ENCODE data around the gene ADSS1.
"Not testable (repeated sequence)": the region's sequence is repeated elsewhere in the genome, so short reads cannot be mapped to it uniquely, and the experiment has no call there.

The ADSS1 gene

GRCh38 chr14:104725772-104726548 lies 1.9 kb downstream of the ADSS1 start:
- H3K4me3 ChIP-seq (ENCODE audit: low read length): no peak overlapping the region
- no peak overlapping the region for H3K27ac ChIP-seq (ENCODE audit: low read depth, low read length)
- H3K27me3 ChIP-seq (ENCODE audit: control insufficient read depth, low read length): peaks cover 15% of the 10 kb centered on the region
- peaks cover 11% of the 10 kb centered on the region for H3K4me1 ChIP-seq (ENCODE audit: control insufficient read depth, low read length)
- no peak for TF ChIP-seq CTCF (IDR thresholded peaks at IDR 0.05; ENCODE audit: low read depth, low read length, poor library complexity, severe bottlenecking)
- TF ChIP-seq EZH2phosphoT487 (IDR thresholded peaks at IDR 0.05; ENCODE audit: borderline replicate concordance, low read length): no peak
- no peaks in the 10 kb centered on the region for H3K79me2 ChIP-seq (ENCODE audit: control insufficient read depth, low read length)
- H4K20me1 ChIP-seq (ENCODE audit: control insufficient read depth, insufficient read depth, low read depth, low read length): no peaks in the 10 kb centered on the region
- no peaks in the 10 kb centered on the region for H3F3A ChIP-seq (ENCODE audit: control insufficient read depth, insufficient read depth)
- no peaks in the 10 kb centered on the region for H3K9me3 ChIP-seq (ENCODE audit: control insufficient read depth, insufficient read depth, low read length)
- H3K4me2 ChIP-seq (ENCODE audit: low read length): no peak overlapping the region
- H3K9me2 ChIP-seq (replicated peaks; ENCODE audit: control insufficient read depth, low read length): no peaks in the 10 kb centered on the region
- H3K36me3 ChIP-seq (ENCODE audit: control insufficient read depth, low read length): no peaks in the 10 kb centered on the region

- Histone ChIP-seq H3K4me1 (ENCODE audit: control insufficient read depth, low read length) (peaks cover 11% of the 10 kb centered on the region), H3K27ac (ENCODE audit: low read depth, low read length) (no peak overlapping the region), H3K4me2 (ENCODE audit: low read length) (no peak overlapping the region), H3K79me2 (ENCODE audit: control insufficient read depth, low read length) (no peaks in the 10 kb centered on the region), H3K27me3 (ENCODE audit: control insufficient read depth, low read length) (peaks cover 15% of the 10 kb centered on the region), H4K20me1 (ENCODE audit: control insufficient read depth, insufficient read depth, low read depth, low read length) (no peaks in the 10 kb centered on the region), H3K9me3 (ENCODE audit: control insufficient read depth, insufficient read depth, low read length) (no peaks in the 10 kb centered on the region), H3K9me2 (replicated peaks; ENCODE audit: control insufficient read depth, low read length) (no peaks in the 10 kb centered on the region), H3K36me3 (ENCODE audit: control insufficient read depth, low read length) (no peaks in the 10 kb centered on the region), H3F3A (ENCODE audit: control insufficient read depth, insufficient read depth) (no peaks in the 10 kb centered on the region), H3K4me3 (ENCODE audit: low read length) (no peak overlapping the region)
- no peak for TF ChIP-seq EZH2phosphoT487 (IDR thresholded peaks at IDR 0.05; ENCODE audit: borderline replicate concordance, low read length)
- TF ChIP-seq CTCF (IDR thresholded peaks at IDR 0.05; ENCODE audit: low read depth, low read length, poor library complexity, severe bottlenecking): no peak
Measured at GRCh38 chr14:104726600-104727451, 2.8 kb downstream of the ADSS1 start.

- no peaks in the 10 kb centered on the region for H4K20me1 ChIP-seq (ENCODE audit: control insufficient read depth, insufficient read depth, low read depth, low read length)
- H3K9me3 ChIP-seq (ENCODE audit: control insufficient read depth, insufficient read depth, low read length): no peaks in the 10 kb centered on the region
- H3K4me1 ChIP-seq (ENCODE audit: control insufficient read depth, low read length): peaks cover 8% of the 10 kb centered on the region
- H3K36me3 ChIP-seq (ENCODE audit: control insufficient read depth, low read length): no peaks in the 10 kb centered on the region
- no peaks in the 10 kb centered on the region for H3F3A ChIP-seq (ENCODE audit: control insufficient read depth, insufficient read depth)
- TF ChIP-seq CTCF (IDR thresholded peaks at IDR 0.05; ENCODE audit: low read depth, low read length, poor library complexity, severe bottlenecking): no peak
- TF ChIP-seq EZH2phosphoT487 (IDR thresholded peaks at IDR 0.05; ENCODE audit: borderline replicate concordance, low read length): no peak
- no peak overlapping the region for H3K4me3 ChIP-seq (ENCODE audit: low read length)
- H3K27ac ChIP-seq (ENCODE audit: low read depth, low read length): no peak overlapping the region
- H3K4me2 ChIP-seq (ENCODE audit: low read length): no peak overlapping the region
- H3K9me2 ChIP-seq (replicated peaks; ENCODE audit: control insufficient read depth, low read length): no peaks in the 10 kb centered on the region
- H3K27me3 ChIP-seq (ENCODE audit: control insufficient read depth, low read length): peaks cover 15% of the 10 kb centered on the region
- H3K79me2 ChIP-seq (ENCODE audit: control insufficient read depth, low read length): no peaks in the 10 kb centered on the region
Measured at GRCh38 chr14:104728631-104729030, 4.6 kb downstream of the ADSS1 start.

GRCh38 chr14:104729176-104729834 lies 5.3 kb downstream of the ADSS1 start:
- H3K9me3 ChIP-seq (ENCODE audit: control insufficient read depth, insufficient read depth, low read length); H3K4me2 ChIP-seq (ENCODE audit: low read length); H3K27ac ChIP-seq (ENCODE audit: low read depth, low read length); H3K4me3 ChIP-seq (ENCODE audit: low read length); H3F3A ChIP-seq (ENCODE audit: control insufficient read depth, insufficient read depth); H3K79me2 ChIP-seq (ENCODE audit: control insufficient read depth, low read length); H4K20me1 ChIP-seq (ENCODE audit: control insufficient read depth, insufficient read depth, low read depth, low read length); H3K4me1 ChIP-seq (ENCODE audit: control insufficient read depth, low read length); H3K36me3 ChIP-seq (ENCODE audit: control insufficient read depth, low read length); H3K9me2 ChIP-seq (replicated peaks; ENCODE audit: control insufficient read depth, low read length): not testable (repeated sequence)
- peaks cover 14% of the 10 kb centered on the region for H3K27me3 ChIP-seq (ENCODE audit: control insufficient read depth, low read length)
